GM13976 (cell line): Measurements from ENCODE around the gene PGP.
"Not testable (repeated sequence)": the region's sequence is repeated elsewhere in the genome, so short reads cannot be mapped to it uniquely, and the experiment has no call there.

Experiments used
- DNase-seq: peaks from one replicate; pipeline ENCODE4 v3.0.0; 2012; ENCODE audit warnings: low spot score
- CTCF ChIP-seq: IDR thresholded peaks from 2 replicates; pipeline ENCODE4 v1.5.1; 2012; ENCODE audit warnings: borderline replicate concordance, mild to moderate bottlenecking; ENCODE audit not compliant: insufficient read depth; ENCODE audit errors: extremely low read depth, missing control alignments, control extremely low read depth
- in situ Hi-C: fragments of 300-500 bp; cut with MboI; formaldehyde crosslinking; loops from one replicate; pipeline ENCODE4 v1.12.0; 2022; ENCODE audit warnings: low sequenced_read_pairs, mixed read lengths, inconsistent platforms; ENCODE audit not compliant: unreplicated experiment

PGP gene

DNA sequence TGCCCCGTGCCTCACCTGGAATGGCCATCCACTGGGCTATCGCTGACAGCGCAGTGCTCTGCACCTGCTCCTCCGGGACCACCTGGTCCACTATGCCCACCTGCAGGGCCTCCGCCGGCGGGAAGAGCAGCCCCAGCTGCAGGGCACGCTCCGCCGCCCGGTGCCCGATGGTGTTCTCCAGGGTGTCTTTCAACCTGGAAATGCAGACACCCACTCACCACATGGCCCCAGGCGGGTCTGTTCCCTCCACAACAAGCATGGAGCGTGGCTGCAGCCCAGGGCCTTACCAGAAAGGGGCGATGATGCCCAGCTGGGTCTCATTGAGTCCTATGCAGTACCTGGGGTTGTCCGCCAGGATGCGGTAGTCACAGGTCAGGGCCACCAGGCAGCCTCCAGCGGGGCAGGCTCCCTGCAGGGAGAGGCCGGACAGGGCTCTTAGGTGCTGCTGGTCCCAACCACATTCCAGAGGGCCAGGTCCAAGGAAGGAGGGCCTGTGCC, 28.4 kb upstream of the PGP start:
- in situ Hi-C loops: no loop called here
- no peak for DNase-seq
- TF ChIP-seq CTCF: no peak

DNA sequence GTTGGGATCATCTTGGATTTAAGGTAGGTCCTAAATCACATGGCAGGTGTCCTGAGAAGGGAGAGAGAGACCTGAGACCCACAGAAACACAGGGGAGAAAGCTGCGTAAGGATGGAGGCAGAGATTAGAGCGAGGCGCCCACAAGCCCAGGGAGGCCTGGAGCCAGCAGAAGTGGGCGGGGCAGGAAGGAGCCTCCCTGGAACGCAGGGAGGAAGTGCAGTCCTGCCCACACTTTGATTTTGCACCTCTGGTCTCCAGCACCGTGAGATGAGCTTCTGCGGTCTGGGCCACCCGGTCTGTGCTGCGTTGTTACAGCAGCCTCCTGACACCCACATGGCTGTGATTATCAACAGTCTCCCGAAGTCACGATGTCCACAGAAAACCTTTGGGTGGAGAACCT, 28.0 kb upstream of the PGP start:
- no peak for TF ChIP-seq CTCF
- in situ Hi-C loops: no loop called here
- DNase-seq: no peak

GRCh38 chr16:2240331-2240730, 25.7 kb upstream of the PGP start:
- DNase-seq, in situ Hi-C loops: not testable (repeated sequence)

GRCh38 chr16:2238838-2239675, 24.4 kb upstream of the PGP start:
- no peak for TF ChIP-seq CTCF
- in situ Hi-C loops: no loop called here
- no peak for DNase-seq

DNA sequence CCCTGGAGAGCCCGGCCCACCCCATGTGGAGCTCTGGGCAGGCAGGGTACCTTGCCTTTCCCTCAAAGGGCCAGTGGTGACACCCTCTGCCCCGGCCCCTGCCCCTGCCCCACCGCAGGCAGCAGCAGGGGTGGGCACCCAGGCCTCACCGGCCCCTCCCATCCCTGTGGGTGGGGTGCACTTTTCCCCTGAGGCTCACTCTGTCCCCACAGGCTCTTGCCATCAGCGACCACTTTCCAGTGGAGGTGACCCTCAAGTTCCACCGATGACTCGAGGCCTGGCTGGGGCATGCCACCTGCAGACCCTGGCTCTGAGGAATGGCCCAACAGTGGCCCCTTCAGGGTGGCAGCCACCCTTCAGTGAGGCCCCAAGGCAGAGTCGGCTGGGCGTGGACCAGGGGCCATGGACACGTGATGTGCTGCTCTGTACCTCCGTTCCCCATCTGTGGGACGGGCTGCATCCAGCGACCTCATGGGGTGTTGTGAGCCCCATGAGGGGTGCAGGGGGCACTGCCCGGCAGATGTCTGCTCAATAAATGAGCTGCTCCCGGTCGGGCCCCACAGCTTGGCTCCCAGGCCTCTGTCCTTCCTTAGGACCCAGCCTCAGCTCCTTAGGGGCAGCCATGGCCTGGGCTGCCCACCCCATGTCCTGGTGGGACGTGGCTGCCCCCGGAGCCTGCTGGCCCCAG, 23.7 kb upstream of the PGP start:
- no peak for TF ChIP-seq CTCF
- no peak for DNase-seq
- in situ Hi-C loops: no loop called here

GRCh38 chr16:2237493-2238149, 23.0 kb upstream of the PGP start:
- in situ Hi-C loops: no loop called here
- no peak for TF ChIP-seq CTCF
- no peak for DNase-seq

GRCh38 chr16:2237102-2237482, 22.5 kb upstream of the PGP start:
- no peak for DNase-seq
- TF ChIP-seq CTCF: no peak
- in situ Hi-C loops: no loop called here
